Activated CD8-positive, alpha-beta T cell treated with anti-CD3 and anti-CD28 coated beads, Interleukin-2, amount 10 ng/mL, durations not matched to agents 7 days and 5 days (primary cell): ENCODE data around the gene POLR2M. TPM values are rescaled to one million over a fixed set of nuclear protein-coding genes. Genes with fewer than 3 reads are reported as not detected.

ENCODE experiments used
- ATAC-seq: fragments of 150-1000 bp; cut with Tn5 transposase; one replicate; pipeline ENCODE4 v1.10.0; 2021; ENCODE audit warnings: moderate library complexity
- CTCF ChIA-PET: fragments of 350-600 bp; sonication (Branson Sonifier 250); formaldehyde crosslinking; loops from one replicate; lab custom pipeline; 2021; ENCODE audit warnings: antibody characterized with exemption; lab: Charles Lee
- POLR2A ChIA-PET: fragments of 350-600 bp; sonication (Branson Sonifier 250); formaldehyde crosslinking; loops from one replicate; lab custom pipeline; 2021; ENCODE audit warnings: antibody characterized with exemption; lab: Charles Lee
- DNase-seq: peaks from one replicate; pipeline ENCODE4 v3.0.0-alpha.2; 2020
- H3K27ac Mint-ChIP-seq: one replicate; pipeline ENCODE4 v1.8.0; 2021; ENCODE audit warnings: mild to moderate bottlenecking, mixed read lengths
- H3K27me3 Mint-ChIP-seq: one replicate; pipeline ENCODE4 v1.8.0; 2021; ENCODE audit warnings: low read depth, mixed read lengths
- H3K36me3 Mint-ChIP-seq: one replicate; pipeline ENCODE4 v1.8.0; 2021; ENCODE audit warnings: low read depth, mixed read lengths
- H3K4me1 Mint-ChIP-seq: one replicate; pipeline ENCODE4 v1.8.0; 2021; ENCODE audit warnings: low read depth, mixed read lengths
- H3K4me3 Mint-ChIP-seq: one replicate; pipeline ENCODE4 v1.8.0; 2021; ENCODE audit warnings: mild to moderate bottlenecking, mixed read lengths
- H3K9me3 Mint-ChIP-seq: one replicate; pipeline ENCODE4 v1.8.0; 2022; ENCODE audit warnings: mixed read lengths; ENCODE audit not compliant: insufficient read depth
- total RNA-seq, 2 experiments: library from RNA; stranded (reverse); gene quantifications; one replicate each; pipeline ENCODE4 v1.2.3, GENCODE V29; 2021

POLR2M gene
- total RNA-seq, 2 experiments from 2014 or later, result 61.8 to 74.8 TPM

- no peak for ATAC-seq
- POLR2A ChIA-PET, result no interaction called here
Observed at GRCh38 chr15:57676585-57676984, 29.9 kb upstream of the POLR2M start.

GRCh38 chr15:57677204-57677603 is 29.3 kb upstream of the POLR2M start:
- Mint-ChIP-seq H3K27ac (no peak overlapping the region), H3K4me1 (peaks cover 7% of the 10 kb centered on the region), H3K36me3 (no peaks in the 10 kb centered on the region), H3K4me3 (no peak overlapping the region), H3K27me3 (peaks cover 19% of the 10 kb centered on the region), H3K9me3 (no peaks in the 10 kb centered on the region)
- ChIA-PET POLR2A (no interaction called here), CTCF (no interaction called here)
- DNase-seq, result no peak
- no peak for ATAC-seq

More at GRCh38 chr15:57676585-57676984, 29.9 kb upstream of the POLR2M start:
- no peaks in the 10 kb centered on the region for H3K36me3 Mint-ChIP-seq
- DNase-seq, result no peak
- peaks cover 22% of the 10 kb centered on the region for H3K27me3 Mint-ChIP-seq
- CTCF ChIA-PET, result no interaction called here
- H3K4me1 Mint-ChIP-seq, result peaks cover 7% of the 10 kb centered on the region
- no peak overlapping the region for H3K4me3 Mint-ChIP-seq
- H3K9me3 Mint-ChIP-seq, result no peaks in the 10 kb centered on the region
- no peak overlapping the region for H3K27ac Mint-ChIP-seq

GRCh38 chr15:57680021-57680420 is 26.5 kb upstream of the POLR2M start:
- Mint-ChIP-seq H3K4me3 (no peak overlapping the region), H3K9me3 (no peaks in the 10 kb centered on the region), H3K27ac (no peak overlapping the region), H3K36me3 (no peaks in the 10 kb centered on the region), H3K27me3 (peaks cover 7% of the 10 kb centered on the region), H3K4me1 (peaks cover 7% of the 10 kb centered on the region)
- ChIA-PET CTCF (interaction anchor here (1.3 kb wide), 1 partner anchor 13 kb away, joined by 3 read pairs; no protein-coding TSS in a partner anchor), POLR2A (no interaction called here)
- DNase-seq, result no peak
- ATAC-seq, result no peak

DNA sequence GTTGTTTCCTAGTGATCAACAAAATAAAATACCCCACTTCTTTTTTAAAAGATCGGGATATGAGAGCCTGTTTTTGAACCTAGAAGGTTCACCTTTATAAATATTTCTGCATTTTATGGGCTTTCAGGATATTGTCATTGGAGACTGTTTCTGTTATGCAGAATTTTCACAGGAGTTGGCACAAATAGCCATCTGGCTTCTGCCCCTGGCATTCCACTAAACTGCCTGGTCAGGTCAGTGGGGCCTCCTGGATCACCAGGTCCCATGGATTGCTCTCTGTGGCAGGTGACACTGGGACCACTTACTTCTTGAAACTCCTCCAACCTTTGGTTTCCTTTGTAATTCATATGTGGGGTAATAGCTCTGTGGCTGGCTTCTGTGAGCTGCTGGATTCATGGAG is 25.5 kb upstream of the POLR2M start:
- Mint-ChIP-seq H3K4me3 (no peak overlapping the region), H3K9me3 (no peaks in the 10 kb centered on the region), H3K27me3 (peaks cover 2% of the 10 kb centered on the region), H3K27ac (no peak overlapping the region), H3K36me3 (no peaks in the 10 kb centered on the region), H3K4me1 (peaks cover 7% of the 10 kb centered on the region)
- ATAC-seq (no peak), DNase-seq (no peak)
- POLR2A ChIA-PET, result no interaction called here
- CTCF ChIA-PET, result no interaction called here

DNA sequence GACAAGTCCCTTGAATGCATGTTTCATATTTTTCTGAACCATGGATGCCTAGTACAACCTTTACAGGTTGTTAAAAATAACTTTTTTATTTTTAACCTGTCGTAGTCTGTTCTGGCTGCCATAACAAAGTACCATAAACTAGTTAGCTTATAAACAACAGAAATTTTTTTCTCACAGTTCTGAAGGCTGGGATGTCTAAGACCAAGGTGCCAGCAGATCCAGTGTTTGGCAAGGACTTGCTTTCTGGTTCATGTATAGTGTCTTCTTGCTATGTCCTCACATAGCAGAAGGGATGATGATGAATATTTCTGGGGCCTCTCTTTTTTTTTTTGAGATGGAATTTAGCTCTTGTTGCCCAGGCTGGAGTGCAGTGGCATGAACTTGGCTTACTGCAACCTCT is 23.0 kb upstream of the POLR2M start:
- Mint-ChIP-seq H3K4me1 (peaks cover 7% of the 10 kb centered on the region), H3K36me3 (no peaks in the 10 kb centered on the region), H3K9me3 (no peaks in the 10 kb centered on the region), H3K27me3 (peaks cover 2% of the 10 kb centered on the region), H3K27ac (no peak overlapping the region), H3K4me3 (no peak overlapping the region)
- CTCF ChIA-PET, result no interaction called here
- ATAC-seq (no peak), DNase-seq (no peak)
- POLR2A ChIA-PET, result no interaction called here

- ChIA-PET CTCF (no interaction called here), POLR2A (no interaction called here)
- no peak for ATAC-seq
- H3K4me1 Mint-ChIP-seq, result peaks cover 7% of the 10 kb centered on the region
- DNase-seq, result no peak
- no peak overlapping the region for H3K27ac Mint-ChIP-seq
- no peaks in the 10 kb centered on the region for H3K36me3 Mint-ChIP-seq
- H3K27me3 Mint-ChIP-seq, result peaks cover 2% of the 10 kb centered on the region
- H3K9me3 Mint-ChIP-seq, result no peaks in the 10 kb centered on the region
- no peak overlapping the region for H3K4me3 Mint-ChIP-seq
Observed at GRCh38 chr15:57684491-57685151, 21.9 kb upstream of the POLR2M start.

- no peak overlapping the region for H3K4me3 Mint-ChIP-seq
- CTCF ChIA-PET, result no interaction called here
- H3K27me3 Mint-ChIP-seq, result peaks cover 2% of the 10 kb centered on the region
- ATAC-seq, result no peak
- no peak for DNase-seq
- POLR2A ChIA-PET, result no interaction called here
- H3K36me3 Mint-ChIP-seq, result no peaks in the 10 kb centered on the region
- no peaks in the 10 kb centered on the region for H3K9me3 Mint-ChIP-seq
- no peak overlapping the region for H3K27ac Mint-ChIP-seq
- peaks cover 2% of the 10 kb centered on the region for H3K4me1 Mint-ChIP-seq
Observed at GRCh38 chr15:57685306-57686095, 21.0 kb upstream of the POLR2M start.

GRCh38 chr15:57686657-57687056 is 19.9 kb upstream of the POLR2M start:
- Mint-ChIP-seq H3K27me3 (peaks cover 2% of the 10 kb centered on the region), H3K4me1 (no peaks in the 10 kb centered on the region), H3K9me3 (no peaks in the 10 kb centered on the region)

DNA sequence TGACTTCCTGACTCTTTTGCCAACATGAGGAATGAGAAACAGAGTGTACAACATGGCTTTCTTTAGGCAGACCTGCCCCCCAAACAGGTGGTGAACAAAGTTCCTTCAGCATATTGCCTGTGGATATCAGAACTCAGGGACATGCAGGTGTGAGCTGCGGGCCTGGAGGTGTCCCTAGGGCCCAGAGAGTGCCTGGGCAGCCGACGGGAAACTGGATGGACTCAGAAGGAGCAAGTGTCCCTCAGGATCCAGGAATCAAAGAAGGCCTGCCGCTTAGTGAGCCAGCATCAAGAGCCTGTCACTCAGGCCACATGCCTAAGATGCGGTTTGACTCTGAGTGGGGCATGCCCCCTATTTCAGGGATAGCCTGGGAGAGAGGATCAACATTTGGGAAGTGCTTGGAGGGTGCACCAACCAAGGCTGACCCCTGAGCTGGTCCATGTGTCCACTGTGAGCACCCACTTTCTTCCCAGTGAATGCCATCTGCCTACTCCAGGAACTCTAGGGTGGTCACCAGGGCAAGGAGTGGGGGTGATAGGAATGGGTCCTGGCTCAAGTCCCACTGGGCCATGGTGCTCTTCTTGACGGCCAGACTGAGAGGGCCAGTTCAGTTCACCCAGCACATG is 16.1 kb upstream of the POLR2M start:
- ChIA-PET CTCF (no interaction called here), POLR2A (no interaction called here)
- Mint-ChIP-seq H3K9me3 (no peaks in the 10 kb centered on the region), H3K4me3 (no peak overlapping the region), H3K4me1 (peaks cover 2% of the 10 kb centered on the region), H3K36me3 (no peaks in the 10 kb centered on the region), H3K27ac (no peak overlapping the region), H3K27me3 (no peaks in the 10 kb centered on the region)
- no peak for DNase-seq
- no peak for ATAC-seq

More at GRCh38 chr15:57686657-57687056, 19.9 kb upstream of the POLR2M start:
- H3K4me3 Mint-ChIP-seq, result no peak overlapping the region
- H3K36me3 Mint-ChIP-seq, result no peaks in the 10 kb centered on the region
- ATAC-seq (no peak), DNase-seq (no peak)
- CTCF ChIA-PET, result no interaction called here
- no peak overlapping the region for H3K27ac Mint-ChIP-seq
- POLR2A ChIA-PET, result no interaction called here

DNA sequence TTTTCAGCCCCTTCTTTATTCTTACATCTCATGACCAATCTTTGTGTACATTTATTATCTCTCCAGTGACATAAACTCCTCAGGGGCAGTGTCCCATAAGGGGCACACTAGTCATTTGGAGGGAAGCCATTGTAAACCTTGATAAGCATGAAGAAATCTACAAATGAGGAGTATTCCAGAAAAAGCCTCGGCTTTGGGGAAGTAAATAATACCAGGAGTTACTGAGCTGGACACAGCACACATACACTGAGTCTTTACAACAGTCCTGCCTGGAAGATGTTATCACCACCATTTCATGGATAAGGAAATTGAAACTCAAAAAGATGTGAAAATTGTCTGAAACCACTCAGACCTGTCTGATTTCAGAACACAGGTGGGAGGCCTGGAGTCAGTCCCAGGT is 15.4 kb upstream of the POLR2M start:
- Mint-ChIP-seq H3K4me3 (no peak overlapping the region), H3K27me3 (no peaks in the 10 kb centered on the region), H3K4me1 (peaks cover 2% of the 10 kb centered on the region), H3K27ac (no peak overlapping the region), H3K36me3 (no peaks in the 10 kb centered on the region), H3K9me3 (no peaks in the 10 kb centered on the region)
- CTCF ChIA-PET, result no interaction called here
- POLR2A ChIA-PET, result no interaction called here
- ATAC-seq, result no peak
- no peak for DNase-seq

DNA sequence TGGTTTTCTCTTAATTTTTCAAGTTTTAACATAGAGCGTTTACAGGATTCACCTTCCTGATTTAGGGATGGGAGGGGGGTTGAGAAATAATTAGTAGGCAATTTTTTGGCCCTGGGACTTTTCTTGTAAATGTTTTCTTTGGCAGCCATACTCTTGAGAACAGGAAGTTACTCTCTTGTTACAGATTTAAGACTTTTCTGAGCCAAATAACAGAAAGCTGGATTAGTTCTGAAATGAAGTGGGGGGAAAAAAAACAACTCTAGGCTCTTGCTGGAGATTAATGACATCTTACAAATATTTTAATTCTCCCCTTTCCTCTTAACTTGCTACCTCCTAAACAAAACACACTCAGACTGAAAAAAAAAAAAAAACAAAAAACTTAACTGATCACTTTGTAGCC is 13.8 kb upstream of the POLR2M start:
- no peak for ATAC-seq
- Mint-ChIP-seq H3K4me3 (no peak overlapping the region), H3K4me1 (peaks cover 2% of the 10 kb centered on the region), H3K36me3 (no peaks in the 10 kb centered on the region), H3K27me3 (peaks cover 5% of the 10 kb centered on the region), H3K27ac (no peak overlapping the region), H3K9me3 (no peaks in the 10 kb centered on the region)
- POLR2A ChIA-PET, result interaction anchor here (0.6 kb wide), 1 partner anchor 37 kb away, joined by 3 read pairs; no protein-coding TSS in a partner anchor
- no peak for DNase-seq
- CTCF ChIA-PET, result interaction anchor here (0.8 kb wide), 1 partner anchor 28 kb away, joined by 3 read pairs; no protein-coding TSS in a partner anchor

GRCh38 chr15:57694279-57694678 is 12.2 kb upstream of the POLR2M start:
- Mint-ChIP-seq H3K4me1 (peaks cover 2% of the 10 kb centered on the region), H3K4me3 (no peak overlapping the region), H3K27ac (no peak overlapping the region), H3K36me3 (no peaks in the 10 kb centered on the region), H3K27me3 (peaks cover 9% of the 10 kb centered on the region), H3K9me3 (no peaks in the 10 kb centered on the region)
- DNase-seq (no peak), ATAC-seq (no peak)
- ChIA-PET CTCF (interaction anchor here (1.3 to 1.6 kb wide), 2 partner anchors 13 to 38 kb away, joined by 3 to 5 read pairs; no protein-coding TSS in a partner anchor), POLR2A (no interaction called here)
